GM23338 (cell line): ENCODE results near the gene MAP3K8. TPM values are rescaled to one million over a fixed set of nuclear protein-coding genes. Genes with fewer than 3 reads are reported as not detected.

Experiments used
- ATAC-seq: fragments of 200-7000 bp; cut with Tn5 transposase; 3 replicates; pipeline ENCODE4 v1.9.1; 2020
- DNase-seq: peaks from one replicate; pipeline ENCODE4 v3.0.0-alpha.2; 2015; ENCODE audit warnings: low spot score
- H2AFZ ChIP-seq: fragments of 200-600 bp; sonication (generic); 2 replicates; pipeline ENCODE4 v1.8.0; 2016; ENCODE audit warnings: antibody characterized with exemption, mild to moderate bottlenecking, moderate library complexity
- H3F3A ChIP-seq: fragments of 200-600 bp; sonication (generic); replicated peaks from 2 replicates; pipeline ENCODE4 v1.8.0; 2017; ENCODE audit warnings: antibody characterized with exemption, mixed run types, low read depth
- H3K27ac ChIP-seq: fragments of 200-600 bp; sonication (generic); 2 replicates; pipeline ENCODE4 v1.6.1; 2016; ENCODE audit warnings: low read depth
- H3K27me3 ChIP-seq: fragments of 200-600 bp; sonication (generic); 2 replicates; pipeline ENCODE4 v1.8.0; 2016; ENCODE audit warnings: mild to moderate bottlenecking, mixed run types, moderate library complexity; ENCODE audit not compliant: insufficient read depth
- H3K36me3 ChIP-seq: fragments of 200-600 bp; sonication (generic); 2 replicates; pipeline ENCODE4 v1.8.0; 2016; ENCODE audit warnings: mild to moderate bottlenecking; ENCODE audit not compliant: insufficient read depth
- H3K4me1 ChIP-seq: fragments of 200-600 bp; sonication (generic); 2 replicates; pipeline ENCODE4 v1.8.0; 2016; ENCODE audit warnings: mild to moderate bottlenecking, moderate library complexity; ENCODE audit not compliant: insufficient read depth
- H3K4me2 ChIP-seq: fragments of 200-600 bp; sonication (generic); 2 replicates; pipeline ENCODE4 v1.7.1; 2017; ENCODE audit warnings: mixed run types
- H3K4me3 ChIP-seq: fragments of 200-600 bp; sonication (generic); 2 replicates; pipeline ENCODE4 v1.6.1; 2016; ENCODE audit warnings: mixed run types
- H3K79me2 ChIP-seq: fragments of 200-600 bp; sonication (generic); replicated peaks from 2 replicates; pipeline ENCODE4 v1.8.0; 2017; ENCODE audit warnings: mild to moderate bottlenecking; ENCODE audit not compliant: insufficient read depth
- H3K9me2 ChIP-seq: fragments of 200-600 bp; sonication (generic); 2 replicates; pipeline ENCODE4 v1.8.0; 2017; ENCODE audit not compliant: insufficient read depth
- H4K20me1 ChIP-seq: fragments of 200-600 bp; sonication (generic); replicated peaks from 2 replicates; pipeline ENCODE4 v1.8.0; 2017; ENCODE audit warnings: mild to moderate bottlenecking; ENCODE audit not compliant: insufficient read depth
- H3K27ac Mint-ChIP-seq: 2 replicates; pipeline ENCODE4 v1.8.0; 2020; ENCODE audit warnings: inconsistent platforms, mild to moderate bottlenecking, moderate library complexity, mixed read lengths
- H3K27me3 Mint-ChIP-seq: 3 replicates; pipeline ENCODE4 v1.8.0; 2022; ENCODE audit warnings: low read depth, mild to moderate bottlenecking, moderate library complexity, mixed read lengths, inconsistent platforms; ENCODE audit not compliant: insufficient read depth, poor library complexity
- H3K36me3 Mint-ChIP-seq: 3 replicates; pipeline ENCODE4 v1.8.0; 2021; ENCODE audit warnings: low read depth, mild to moderate bottlenecking, inconsistent platforms, moderate library complexity, mixed read lengths
- H3K4me1 Mint-ChIP-seq: 3 replicates; pipeline ENCODE4 v1.8.0; 2020; ENCODE audit warnings: mild to moderate bottlenecking, inconsistent platforms, mixed read lengths
- H3K4me3 Mint-ChIP-seq: 3 replicates; pipeline ENCODE4 v1.8.0; 2021; ENCODE audit warnings: moderate library complexity, mild to moderate bottlenecking, inconsistent platforms, mixed read lengths
- H3K9me3 Mint-ChIP-seq: 3 replicates; pipeline ENCODE4 v1.8.0; 2020; ENCODE audit warnings: moderate library complexity, mild to moderate bottlenecking, inconsistent platforms, mixed read lengths
- CREB1 ChIP-seq: fragments of 250-450 bp; sonication (Bioruptor Pico); IDR thresholded peaks from 2 replicates; pipeline ENCODE4 v1.5.0; 2020; ENCODE audit warnings: low read depth, mild to moderate bottlenecking, moderate library complexity
- CTCF ChIP-seq, 2 experiments: fragments of 200-600 bp in 1 of 2; sonication (generic) in 1 of 2; conservative IDR thresholded peaks; 2 replicates each; pipeline versions ENCODE4 v1.5.1 to v1.6.1; 2016 to 2017; ENCODE audit warnings: antibody characterized with exemption in 2 of 2, low read depth in 2 of 2, mild to moderate bottlenecking in 2 of 2, moderate library complexity in 1 of 2
- EZH2 ChIP-seq: fragments of 200-600 bp; sonication (generic); IDR thresholded peaks from one replicate; pipeline ENCODE4 v1.8.0; 2017; ENCODE audit warnings: antibody characterized with exemption, mild to moderate bottlenecking, low read depth; ENCODE audit not compliant: unreplicated experiment
- EZH2phosphoT487 ChIP-seq: fragments of 200-600 bp; sonication (generic); IDR thresholded peaks from one replicate; pipeline ENCODE4 v1.8.1; 2018; ENCODE audit warnings: antibody characterized with exemption; ENCODE audit not compliant: unreplicated experiment
- JUNB ChIP-seq: IDR thresholded peaks from one replicate; pipeline ENCODE4 v1.6.1; 2016; ENCODE audit warnings: antibody characterized with exemption; ENCODE audit not compliant: unreplicated experiment
- NANOG ChIP-seq: IDR thresholded peaks from 2 replicates; pipeline ENCODE4 v1.6.1; 2016; ENCODE audit warnings: antibody characterized with exemption, borderline replicate concordance
- POLR2AphosphoS5 ChIP-seq: IDR thresholded peaks from 2 replicates; pipeline ENCODE4 v1.6.1; 2016; ENCODE audit warnings: antibody characterized with exemption, low read depth
- REST ChIP-seq: IDR thresholded peaks from one replicate; pipeline ENCODE4 v1.6.1; 2018; ENCODE audit warnings: antibody characterized with exemption; ENCODE audit not compliant: unreplicated experiment
- ZNF114 ChIP-seq: fragments of 250-450 bp; sonication (Bioruptor Pico); IDR thresholded peaks from 2 replicates; pipeline ENCODE4 v1.5.0; 2020; ENCODE audit warnings: mild to moderate bottlenecking, moderate library complexity
- ZNF331 ChIP-seq: fragments of 250-450 bp; sonication (Bioruptor Pico); IDR thresholded peaks from 2 replicates; pipeline ENCODE4 v1.5.0; 2020; ENCODE audit warnings: low read depth, mild to moderate bottlenecking, moderate library complexity
- ZNF462 ChIP-seq: fragments of 250-450 bp; sonication (Bioruptor Pico); IDR thresholded peaks from 2 replicates; pipeline ENCODE4 v1.5.0; 2020; ENCODE audit warnings: mild to moderate bottlenecking, moderate library complexity
- polyA plus RNA-seq: library from polyadenylated mRNA; unstranded; fragments of >200 nt; fragmentation: Nextera tagmentation; extraction: Ambion mirVana; gene quantifications from 2 replicates; pipeline ENCODE4 v1.2.1, GENCODE V29; 2016
- total RNA-seq: library from RNA; depleted of rRNA; stranded (reverse); fragments of >200 nt; shearing (Covaris generic); gene quantifications from 2 replicates; pipeline ENCODE4 v1.2.3, GENCODE V29; 2014

MAP3K8 gene
- total and polyA plus RNA-seq, 2 experiments from 2014 or later, result 3.5 to 5.0 TPM

GRCh38 chr10:30389543-30389942 is 44.4 kb upstream of the MAP3K8 start:
- no peaks in the 10 kb centered on the region for H3F3A ChIP-seq

GRCh38 chr10:30390207-30390606 is 43.8 kb upstream of the MAP3K8 start:
- no peaks in the 10 kb centered on the region for H3K79me2 ChIP-seq
- no peaks in the 10 kb centered on the region for H4K20me1 ChIP-seq
- H3K36me3 ChIP-seq, result no peaks in the 10 kb centered on the region
- no peak overlapping the region for H3K4me2 ChIP-seq
- H3F3A ChIP-seq, result no peaks in the 10 kb centered on the region
- no peak overlapping the region for H3K27ac ChIP-seq
- no peak for TF ChIP-seq ZNF462 (CRISPR knock-in tag)
- no peak for TF ChIP-seq POLR2AphosphoS5
- TF ChIP-seq CTCF (conservative IDR thresholded peaks at IDR 0.05; ENCODE audit: low read depth in 2 of 2), result no peak
- no peak for TF ChIP-seq EZH2
- no peak for TF ChIP-seq EZH2phosphoT487
- TF ChIP-seq REST, result no peak
- TF ChIP-seq JUNB, result no peak
- TF ChIP-seq CREB1 (CRISPR knock-in tag), result no peak
- TF ChIP-seq ZNF114 (CRISPR knock-in tag), result no peak
- no peak for TF ChIP-seq ZNF331 (CRISPR knock-in tag)
- no peak for TF ChIP-seq NANOG
- no peaks in the 10 kb centered on the region for H3K9me2 ChIP-seq
- no peak for DNase-seq
- no peaks in the 10 kb centered on the region for H3K27me3 ChIP-seq
- no peaks in the 10 kb centered on the region for H3K4me1 ChIP-seq
- H3K9me3 Mint-ChIP-seq, result no peaks in the 10 kb centered on the region
- H3K4me1 Mint-ChIP-seq, result peaks cover 2% of the 10 kb centered on the region; the same call in 1 of the 3 replicates
- peaks cover 4% of the 10 kb centered on the region for H3K27me3 Mint-ChIP-seq
- H2AFZ ChIP-seq, result no peak overlapping the region
- no peaks in the 10 kb centered on the region for H3K36me3 Mint-ChIP-seq
- H3K4me3 ChIP-seq, result no peak overlapping the region
- H3K4me3 Mint-ChIP-seq, result no peak overlapping the region
- ATAC-seq, result no peak
- H3K27ac Mint-ChIP-seq, result no peak overlapping the region

More at GRCh38 chr10:30389543-30389942, 44.4 kb upstream of the MAP3K8 start:
- Mint-ChIP-seq H3K4me3 (no peak overlapping the region), H3K36me3 (no peaks in the 10 kb centered on the region), H3K4me1 (peaks cover 5% of the 10 kb centered on the region; the same call in 2 of the 3 replicates), H3K27ac (no peak overlapping the region), H3K27me3 (peaks cover 6% of the 10 kb centered on the region), H3K9me3 (no peaks in the 10 kb centered on the region)
- no peak overlapping the region for H3K4me2 ChIP-seq
- H3K4me1 ChIP-seq, result no peaks in the 10 kb centered on the region
- H4K20me1 ChIP-seq, result no peaks in the 10 kb centered on the region
- no peak overlapping the region for H3K27ac ChIP-seq
- no peaks in the 10 kb centered on the region for H3K79me2 ChIP-seq
- H2AFZ ChIP-seq, result no peak overlapping the region
- H3K27me3 ChIP-seq, result no peaks in the 10 kb centered on the region
- TF ChIP-seq NANOG (no peak), ZNF114 (CRISPR knock-in tag) (no peak)
- H3K36me3 ChIP-seq, result no peaks in the 10 kb centered on the region
- no peak for DNase-seq
- no peak for ATAC-seq
- no peaks in the 10 kb centered on the region for H3K9me2 ChIP-seq
- no peak overlapping the region for H3K4me3 ChIP-seq
